Astrocyte of the spinal cord (primary cell): Measurements from ENCODE around the gene RND3.

Experiments
- DNase-seq: peaks from one replicate; pipeline ENCODE4 v3.0.0; 2011; ENCODE audit warnings: low read depth, low spot score
- H3K4me3 ChIP-seq: 2 replicates; pipeline ENCODE4 v1.5.1; 2011; ENCODE audit warnings: low read depth, mild to moderate bottlenecking, low read length, moderate library complexity
- in situ Hi-C: cut with HindIII; loops from 2 replicates; pipeline ENCODE4 v1.10.0; 2017; ENCODE audit warnings: low sequenced_read_pairs
- TF ChIP-seq, protein P1 (sequence below): IDR thresholded peaks from 2 replicates; pipeline ENCODE4 v1.5.1; 2012; ENCODE audit warnings: low read depth, mild to moderate bottlenecking, low read length, inconsistent platforms

RND3 gene

DNA sequence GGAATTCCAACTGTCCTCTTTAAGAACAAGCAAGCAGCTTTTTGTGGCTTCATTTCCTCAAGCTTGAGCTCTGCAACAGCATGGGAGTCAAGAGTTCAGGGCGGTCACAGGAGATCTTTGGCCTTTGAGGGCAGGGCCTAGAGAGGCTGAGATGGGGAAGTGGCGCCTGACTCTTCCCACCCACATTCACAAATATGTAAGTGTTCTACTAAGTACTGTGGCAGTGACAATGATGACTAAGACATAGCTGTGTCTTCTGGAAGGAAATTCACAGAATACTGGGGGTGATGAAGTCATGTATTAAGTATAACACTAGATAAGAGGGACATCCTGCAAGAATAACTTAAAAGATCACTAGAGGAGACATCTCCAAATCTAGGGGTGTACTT lies 15.0 kb downstream of the RND3 start:
- no peak overlapping the region for H3K4me3 ChIP-seq
- in situ Hi-C loops = no loop called here
- peak; percentile 72 for DNase-seq
- TF ChIP-seq, protein P1, sequence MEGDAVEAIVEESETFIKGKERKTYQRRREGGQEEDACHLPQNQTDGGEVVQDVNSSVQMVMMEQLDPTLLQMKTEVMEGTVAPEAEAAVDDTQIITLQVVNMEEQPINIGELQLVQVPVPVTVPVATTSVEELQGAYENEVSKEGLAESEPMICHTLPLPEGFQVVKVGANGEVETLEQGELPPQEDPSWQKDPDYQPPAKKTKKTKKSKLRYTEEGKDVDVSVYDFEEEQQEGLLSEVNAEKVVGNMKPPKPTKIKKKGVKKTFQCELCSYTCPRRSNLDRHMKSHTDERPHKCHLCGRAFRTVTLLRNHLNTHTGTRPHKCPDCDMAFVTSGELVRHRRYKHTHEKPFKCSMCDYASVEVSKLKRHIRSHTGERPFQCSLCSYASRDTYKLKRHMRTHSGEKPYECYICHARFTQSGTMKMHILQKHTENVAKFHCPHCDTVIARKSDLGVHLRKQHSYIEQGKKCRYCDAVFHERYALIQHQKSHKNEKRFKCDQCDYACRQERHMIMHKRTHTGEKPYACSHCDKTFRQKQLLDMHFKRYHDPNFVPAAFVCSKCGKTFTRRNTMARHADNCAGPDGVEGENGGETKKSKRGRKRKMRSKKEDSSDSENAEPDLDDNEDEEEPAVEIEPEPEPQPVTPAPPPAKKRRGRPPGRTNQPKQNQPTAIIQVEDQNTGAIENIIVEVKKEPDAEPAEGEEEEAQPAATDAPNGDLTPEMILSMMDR = no peak

GRCh38 chr2:150471813-150472510 lies 15.5 kb downstream of the RND3 start:
- in situ Hi-C loops = no loop called here
- DNase-seq = peak; percentile 16
- TF ChIP-seq, protein P1 = no peak
- no peak overlapping the region for H3K4me3 ChIP-seq

DNA sequence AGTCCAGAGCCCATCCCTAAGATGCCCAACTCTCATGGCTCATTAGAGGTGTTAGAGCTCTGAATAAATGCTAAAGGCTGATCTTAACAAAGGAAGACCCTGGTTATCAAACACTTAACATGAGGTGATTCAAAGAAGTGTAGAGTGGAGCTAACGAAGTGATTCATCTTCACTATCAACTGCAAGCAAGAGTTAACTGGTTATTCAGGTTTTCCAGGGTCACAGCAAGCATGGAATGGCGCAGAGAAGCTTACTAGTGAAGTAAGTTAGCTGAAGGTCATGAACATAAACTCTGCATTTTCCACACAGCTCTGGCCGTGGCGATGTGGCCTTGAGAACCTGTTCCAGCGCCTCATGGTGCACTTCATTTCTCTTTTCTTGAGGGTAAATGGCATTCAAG lies 17.0 kb downstream of the RND3 start:
- TF ChIP-seq, protein P1 = no peak
- in situ Hi-C loops = no loop called here
- DNase-seq = no peak

GRCh38 chr2:150469706-150470274 lies 17.7 kb downstream of the RND3 start:
- TF ChIP-seq, protein P1 = no peak
- DNase-seq = peak; percentile 42
- H3K4me3 ChIP-seq = no peak overlapping the region
- in situ Hi-C loops = no loop called here

More for the DNA sequence above, 17.0 kb downstream of the RND3 start:
- H3K4me3 ChIP-seq = no peak overlapping the region

DNA sequence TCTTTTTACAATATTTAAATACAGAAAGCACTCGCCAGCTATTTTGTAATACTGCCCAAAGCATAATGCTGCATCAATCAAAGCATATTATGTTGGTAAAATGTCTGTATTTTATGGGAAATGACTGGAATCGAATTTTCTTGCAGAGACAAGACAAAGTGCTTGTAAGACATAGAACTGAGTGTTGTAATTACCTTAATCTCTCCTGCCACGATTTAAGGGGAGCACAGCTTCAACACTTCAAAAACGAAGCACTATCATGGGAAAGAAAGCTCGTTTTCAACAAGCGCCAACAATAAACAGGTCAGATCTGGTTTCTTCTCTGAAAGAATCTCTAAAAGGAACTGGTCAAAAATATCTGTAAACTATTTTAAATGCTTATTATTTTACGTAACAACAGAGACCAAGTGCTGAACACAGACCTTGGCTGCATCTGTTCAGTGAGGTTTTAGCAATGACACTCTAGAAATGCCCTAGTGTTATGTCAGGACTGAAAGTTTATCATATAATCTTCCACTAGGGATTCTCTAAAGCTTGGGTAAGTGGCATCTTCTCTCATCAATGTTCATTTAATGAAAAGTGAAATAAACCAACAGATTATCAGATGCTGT lies 19.0 kb downstream of the RND3 start:
- H3K4me3 ChIP-seq = no peak overlapping the region
- TF ChIP-seq, protein P1 = no peak
- in situ Hi-C loops = no loop called here
- no peak for DNase-seq

GRCh38 chr2:150467621-150467963 lies 19.9 kb downstream of the RND3 start:
- DNase-seq = no peak
- no peak overlapping the region for H3K4me3 ChIP-seq
- in situ Hi-C loops = no loop called here
- TF ChIP-seq, protein P1 = no peak
